Karpas-422 (cell line): ENCODE results near the gene ATXN2. TPM values are rescaled to one million over a fixed set of nuclear protein-coding genes. Genes with fewer than 3 reads are reported as not detected.

ENCODE experiments used
- DNase-seq: peaks from one replicate; pipeline ENCODE4 v3.0.0-alpha.2; 2015
- H2AFZ ChIP-seq: fragments of 200-600 bp; sonication (generic); 2 replicates; pipeline ENCODE4 v1.6.1; 2014; ENCODE audit warnings: antibody characterized with exemption, low read length, mixed read lengths
- H3K27ac ChIP-seq: fragments of 200-600 bp; sonication (generic); 2 replicates; pipeline ENCODE4 v1.5.1; 2014; ENCODE audit warnings: mild to moderate bottlenecking, low read length, moderate library complexity
- H3K27me3 ChIP-seq: fragments of 200-600 bp; sonication (generic); 2 replicates; pipeline ENCODE4 v1.6.1; 2014; ENCODE audit warnings: low read length, mixed read lengths
- H3K36me3 ChIP-seq: fragments of 200-600 bp; sonication (generic); 2 replicates; pipeline ENCODE4 v1.6.1; 2014; ENCODE audit warnings: low read length, mixed read lengths; ENCODE audit not compliant: insufficient read depth
- H3K4me1 ChIP-seq: fragments of 200-600 bp; sonication (generic); 2 replicates; pipeline ENCODE4 v1.6.1; 2014; ENCODE audit warnings: mild to moderate bottlenecking, low read length, mixed read lengths
- H3K4me2 ChIP-seq: fragments of 200-600 bp; sonication (generic); 2 replicates; pipeline ENCODE4 v1.6.1; 2014; ENCODE audit warnings: low read length, low read depth, mild to moderate bottlenecking; ENCODE audit not compliant: poor library complexity, severe bottlenecking
- H3K4me3 ChIP-seq: fragments of 200-600 bp; sonication (generic); 2 replicates; pipeline ENCODE4 v1.5.1; 2014; ENCODE audit warnings: mild to moderate bottlenecking, antibody characterized with exemption, low read length, mixed read lengths
- H3K79me2 ChIP-seq: fragments of 200-600 bp; sonication (generic); 2 replicates; pipeline ENCODE4 v1.6.1; 2014; ENCODE audit warnings: mild to moderate bottlenecking, low read length, mixed read lengths
- H3K9ac ChIP-seq: fragments of 200-600 bp; sonication (generic); 2 replicates; pipeline ENCODE4 v1.6.0; 2014; ENCODE audit warnings: low read length
- H3K9me2 ChIP-seq: fragments of 200-600 bp; sonication (generic), shearing (Covaris generic); replicated peaks from 2 replicates; pipeline ENCODE4 v1.6.0; 2014; ENCODE audit warnings: mild to moderate bottlenecking, low read length, moderate library complexity; ENCODE audit not compliant: insufficient read depth
- H3K9me3 ChIP-seq: fragments of 300-700, 200-600 bp; sonication (generic); 2 replicates; pipeline ENCODE4 v1.6.1; 2014; ENCODE audit warnings: low read length, mixed read lengths
- H4K20me1 ChIP-seq: fragments of 200-600 bp; sonication (generic); 2 replicates; pipeline ENCODE4 v1.6.1; 2014; ENCODE audit warnings: mild to moderate bottlenecking, antibody characterized with exemption, low read length, low read depth; ENCODE audit not compliant: insufficient read depth
- total RNA-seq: library from RNA; depleted of rRNA; stranded (reverse); fragments of >200 nt; shearing (Covaris generic); gene quantifications from 2 replicates; pipeline ENCODE4 v1.2.3, GENCODE V29; 2014; ENCODE audit warnings: low replicate concordance

ATXN2 gene
- total RNA-seq, 1 experiment from 2014 or later: 50.6 TPM

GRCh38 chr12:111428728-111429175 is 170.4 kb downstream of the ATXN2 start:
- H3K9me2 ChIP-seq: no peaks in the 10 kb centered on the region
- DNase-seq: no peak
- no peaks in the 10 kb centered on the region for H3K27me3 ChIP-seq
- peaks cover 46% of the 10 kb centered on the region for H3K79me2 ChIP-seq
- no peak overlapping the region for H2AFZ ChIP-seq
- no peak overlapping the region for H3K4me3 ChIP-seq
- H3K4me2 ChIP-seq: no peak overlapping the region
- H4K20me1 ChIP-seq: peaks cover 6% of the 10 kb centered on the region; the same call in 1 of the 2 replicates
- no peak overlapping the region for H3K27ac ChIP-seq
- peaks cover 32% of the 10 kb centered on the region for H3K4me1 ChIP-seq
- no peaks in the 10 kb centered on the region for H3K9me3 ChIP-seq
- H3K9ac ChIP-seq: no peak overlapping the region
- H3K36me3 ChIP-seq: no peaks in the 10 kb centered on the region

GRCh38 chr12:111428081-111428727 is 170.9 kb downstream of the ATXN2 start:
- Histone ChIP-seq H3K4me2 (no peak overlapping the region), H3K27ac (no peak overlapping the region), H3K4me3 (no peak overlapping the region), H3K9me3 (no peaks in the 10 kb centered on the region), H3K9ac (no peak overlapping the region), H3K4me1 (peaks cover 32% of the 10 kb centered on the region), H3K79me2 (peaks cover 41% of the 10 kb centered on the region), H4K20me1 (peaks cover 6% of the 10 kb centered on the region; the same call in 1 of the 2 replicates), H2AFZ (no peak overlapping the region), H3K36me3 (no peaks in the 10 kb centered on the region), H3K27me3 (no peaks in the 10 kb centered on the region), H3K9me2 (no peaks in the 10 kb centered on the region)
- DNase-seq: no peak

GRCh38 chr12:111427417-111428074 is 171.6 kb downstream of the ATXN2 start:
- Histone ChIP-seq H3K27me3 (no peaks in the 10 kb centered on the region), H3K9me2 (no peaks in the 10 kb centered on the region), H4K20me1 (peaks cover 6% of the 10 kb centered on the region; the same call in 1 of the 2 replicates), H3K9me3 (no peaks in the 10 kb centered on the region), H3K9ac (no peak overlapping the region), H3K36me3 (no peaks in the 10 kb centered on the region), H3K4me2 (no peak overlapping the region), H3K4me3 (no peak overlapping the region), H3K27ac (no peak overlapping the region), H3K4me1 (peaks cover 32% of the 10 kb centered on the region), H3K79me2 (peaks cover 41% of the 10 kb centered on the region), H2AFZ (no peak overlapping the region)
- no peak for DNase-seq

GRCh38 chr12:111426344-111427185 is 172.6 kb downstream of the ATXN2 start:
- Histone ChIP-seq H3K9ac (no peak overlapping the region), H3K4me1 (peaks cover 32% of the 10 kb centered on the region), H4K20me1 (peaks cover 6% of the 10 kb centered on the region; the same call in 1 of the 2 replicates), H3K9me2 (no peaks in the 10 kb centered on the region), H2AFZ (no peak overlapping the region), H3K4me2 (no peak overlapping the region), H3K27ac (no peak overlapping the region), H3K36me3 (0 out of 2 replicates have a peak, but pooled peaks cover 2% of the 10 kb centered on the region), H3K4me3 (no peak overlapping the region), H3K27me3 (no peaks in the 10 kb centered on the region), H3K79me2 (peaks cover 45% of the 10 kb centered on the region), H3K9me3 (no peaks in the 10 kb centered on the region)
- no peak for DNase-seq

GRCh38 chr12:111425655-111426054 is 173.5 kb downstream of the ATXN2 start:
- Histone ChIP-seq H3K4me1 (peaks cover 26% of the 10 kb centered on the region), H3K79me2 (peaks cover 51% of the 10 kb centered on the region), H3K36me3 (0 out of 2 replicates have a peak, but pooled peaks cover 2% of the 10 kb centered on the region), H3K4me2 (no peak overlapping the region), H3K9me2 (no peaks in the 10 kb centered on the region), H3K9ac (no peak overlapping the region), H3K27me3 (no peaks in the 10 kb centered on the region), H4K20me1 (peaks cover 6% of the 10 kb centered on the region; the same call in 1 of the 2 replicates), H3K9me3 (no peaks in the 10 kb centered on the region), H3K4me3 (no peak overlapping the region), H3K27ac (no peak overlapping the region), H2AFZ (no peak overlapping the region)
- DNase-seq: no peak

- Histone ChIP-seq H4K20me1 (0 out of 2 replicates have a peak, but pooled peaks cover 4% of the 10 kb centered on the region), H3K36me3 (0 out of 2 replicates have a peak, but pooled peaks cover 5% of the 10 kb centered on the region), H3K27me3 (no peaks in the 10 kb centered on the region), H3K9me2 (no peaks in the 10 kb centered on the region), H3K9me3 (no peaks in the 10 kb centered on the region), H3K27ac (no peak overlapping the region), H3K9ac (no peak overlapping the region), H2AFZ (no peak overlapping the region), H3K4me1 (peaks cover 18% of the 10 kb centered on the region), H3K4me3 (no peak overlapping the region), H3K4me2 (no peak overlapping the region), H3K79me2 (peaks cover 50% of the 10 kb centered on the region)
- DNase-seq: no peak
Observed at GRCh38 chr12:111424793-111425251, 174.3 kb downstream of the ATXN2 start.

GRCh38 chr12:111424189-111424792 is 174.8 kb downstream of the ATXN2 start:
- no peak for DNase-seq
- peaks cover 12% of the 10 kb centered on the region for H3K4me1 ChIP-seq
- no peak overlapping the region for H2AFZ ChIP-seq
- H3K27me3 ChIP-seq: no peaks in the 10 kb centered on the region
- H4K20me1 ChIP-seq: no peaks in the 10 kb centered on the region
- 0 out of 2 replicates have a peak, but pooled peaks cover 5% of the 10 kb centered on the region for H3K36me3 ChIP-seq
- H3K9me2 ChIP-seq: no peaks in the 10 kb centered on the region
- H3K9ac ChIP-seq: no peak overlapping the region
- peaks cover 49% of the 10 kb centered on the region for H3K79me2 ChIP-seq
- H3K4me2 ChIP-seq: no peak overlapping the region
- no peak overlapping the region for H3K4me3 ChIP-seq
- no peak overlapping the region for H3K27ac ChIP-seq
- no peaks in the 10 kb centered on the region for H3K9me3 ChIP-seq
